ENCODE measurements around the gene SRR.

The SRR gene

DNA sequence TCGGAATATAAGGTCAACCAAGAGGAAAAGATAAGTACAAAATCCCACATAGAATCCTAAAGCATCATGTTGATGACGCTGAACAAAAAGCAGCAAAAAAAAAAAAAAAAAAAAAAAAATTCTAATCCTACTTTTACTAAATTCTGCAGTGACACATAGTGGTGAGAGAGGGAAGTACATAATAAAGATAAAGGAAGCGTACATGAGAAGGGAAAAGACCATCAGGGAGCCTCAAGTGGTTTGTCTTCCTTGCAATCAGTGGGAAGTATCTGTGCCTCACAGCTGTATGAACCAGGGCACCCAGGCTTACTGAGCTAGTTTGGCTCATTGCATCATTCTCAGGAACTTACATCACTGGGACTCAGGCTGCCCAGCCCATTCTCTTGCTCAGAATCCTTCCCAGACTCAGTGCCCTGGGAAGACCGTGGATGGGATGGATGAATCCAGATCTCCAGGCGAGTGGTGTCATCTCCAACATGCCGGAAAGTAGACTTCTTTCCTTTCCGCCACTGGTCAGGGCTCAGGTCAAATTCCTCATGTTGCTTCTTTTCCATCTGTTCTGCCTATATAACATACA lies 21.4 kb upstream of the SRR start:
- TF ChIP-seq TAF1 (IDR thresholded peaks at IDR 0.05; ENCODE audit: borderline replicate concordance, insufficient read depth, low read length) (no peak), SIN3A (IDR thresholded peaks at IDR 0.05; ENCODE audit: borderline replicate concordance, insufficient read depth, low read length) (no peak), POLR2AphosphoS5 (IDR thresholded peaks at IDR 0.05; ENCODE audit: low read depth, low read length) (no peak), FOXP2 (optimal IDR thresholded peaks at IDR 0.05; ENCODE audit: borderline replicate concordance, extremely low read depth, extremely low read length, insufficient read depth) (no peak)
- TF ChIP-seq, protein P1, sequence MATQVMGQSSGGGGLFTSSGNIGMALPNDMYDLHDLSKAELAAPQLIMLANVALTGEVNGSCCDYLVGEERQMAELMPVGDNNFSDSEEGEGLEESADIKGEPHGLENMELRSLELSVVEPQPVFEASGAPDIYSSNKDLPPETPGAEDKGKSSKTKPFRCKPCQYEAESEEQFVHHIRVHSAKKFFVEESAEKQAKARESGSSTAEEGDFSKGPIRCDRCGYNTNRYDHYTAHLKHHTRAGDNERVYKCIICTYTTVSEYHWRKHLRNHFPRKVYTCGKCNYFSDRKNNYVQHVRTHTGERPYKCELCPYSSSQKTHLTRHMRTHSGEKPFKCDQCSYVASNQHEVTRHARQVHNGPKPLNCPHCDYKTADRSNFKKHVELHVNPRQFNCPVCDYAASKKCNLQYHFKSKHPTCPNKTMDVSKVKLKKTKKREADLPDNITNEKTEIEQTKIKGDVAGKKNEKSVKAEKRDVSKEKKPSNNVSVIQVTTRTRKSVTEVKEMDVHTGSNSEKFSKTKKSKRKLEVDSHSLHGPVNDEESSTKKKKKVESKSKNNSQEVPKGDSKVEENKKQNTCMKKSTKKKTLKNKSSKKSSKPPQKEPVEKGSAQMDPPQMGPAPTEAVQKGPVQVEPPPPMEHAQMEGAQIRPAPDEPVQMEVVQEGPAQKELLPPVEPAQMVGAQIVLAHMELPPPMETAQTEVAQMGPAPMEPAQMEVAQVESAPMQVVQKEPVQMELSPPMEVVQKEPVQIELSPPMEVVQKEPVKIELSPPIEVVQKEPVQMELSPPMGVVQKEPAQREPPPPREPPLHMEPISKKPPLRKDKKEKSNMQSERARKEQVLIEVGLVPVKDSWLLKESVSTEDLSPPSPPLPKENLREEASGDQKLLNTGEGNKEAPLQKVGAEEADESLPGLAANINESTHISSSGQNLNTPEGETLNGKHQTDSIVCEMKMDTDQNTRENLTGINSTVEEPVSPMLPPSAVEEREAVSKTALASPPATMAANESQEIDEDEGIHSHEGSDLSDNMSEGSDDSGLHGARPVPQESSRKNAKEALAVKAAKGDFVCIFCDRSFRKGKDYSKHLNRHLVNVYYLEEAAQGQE (IDR thresholded peaks at IDR 0.05; ENCODE audit: insufficient read depth in 1 of 2, low read depth in 2 of 2, low read length in 2 of 2): no peak

DNA sequence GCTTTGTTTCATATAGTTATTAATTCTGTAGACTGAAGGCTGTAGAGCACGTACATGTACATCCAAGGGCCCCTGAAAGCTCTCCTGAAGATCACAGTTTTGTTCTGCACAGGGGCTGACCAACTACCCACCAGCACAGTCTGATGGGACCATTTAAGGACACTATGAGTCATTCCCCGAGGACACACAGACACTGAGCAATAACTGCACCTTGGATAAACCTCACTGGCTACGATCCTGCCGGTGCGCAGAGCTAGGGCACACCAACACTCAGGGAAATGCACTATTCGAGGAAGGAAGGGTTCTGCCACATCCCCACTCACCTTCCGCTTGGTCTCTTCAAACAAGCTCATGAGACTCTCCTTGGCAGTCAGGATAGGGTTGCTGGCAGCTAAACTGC lies 20.4 kb upstream of the SRR start:
- no peak for TF ChIP-seq POLR2AphosphoS5 (IDR thresholded peaks at IDR 0.05; ENCODE audit: low read depth, low read length)
- TF ChIP-seq FOXP2 (optimal IDR thresholded peaks at IDR 0.05; ENCODE audit: borderline replicate concordance, extremely low read depth, extremely low read length, insufficient read depth): no peak
- no peak for TF ChIP-seq TAF1 (IDR thresholded peaks at IDR 0.05; ENCODE audit: borderline replicate concordance, insufficient read depth, low read length)
- TF ChIP-seq, protein P1 (IDR thresholded peaks at IDR 0.05; ENCODE audit: insufficient read depth in 1 of 2, low read depth in 2 of 2, low read length in 2 of 2): no peak
- no peak for TF ChIP-seq SIN3A (IDR thresholded peaks at IDR 0.05; ENCODE audit: borderline replicate concordance, insufficient read depth, low read length)

DNA sequence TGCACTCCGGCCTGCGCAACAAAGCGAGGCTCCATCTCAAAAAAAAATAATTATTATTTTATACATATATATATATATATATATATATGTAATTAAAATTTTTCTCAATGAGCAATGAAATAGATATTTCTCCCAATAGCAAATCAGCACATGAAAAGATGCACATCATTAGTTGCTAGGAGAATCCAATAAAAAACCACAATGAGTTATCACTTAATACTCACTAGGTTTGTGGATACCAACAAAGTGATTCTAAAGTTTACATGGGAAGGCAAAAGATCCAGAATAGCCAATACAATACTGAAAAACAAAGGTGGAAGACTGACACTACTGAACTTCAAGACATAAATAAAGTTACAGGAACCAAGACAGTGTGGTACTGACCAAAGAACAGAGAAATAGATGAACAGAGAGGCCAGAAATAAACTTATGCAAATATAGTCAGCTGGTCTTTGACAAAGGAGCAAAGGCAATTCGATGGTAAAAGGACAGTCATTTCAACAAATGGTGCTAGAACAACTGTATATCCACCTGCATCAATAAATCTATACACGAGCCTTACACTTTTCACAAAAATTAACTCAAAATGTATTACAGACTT lies 13.8 kb upstream of the SRR start:
- TF ChIP-seq, protein P1 (IDR thresholded peaks at IDR 0.05; ENCODE audit: insufficient read depth in 1 of 2, low read depth in 2 of 2, low read length in 2 of 2): no peak
- TF ChIP-seq TAF1 (IDR thresholded peaks at IDR 0.05; ENCODE audit: borderline replicate concordance, insufficient read depth, low read length): no peak
- no peak for TF ChIP-seq SIN3A (IDR thresholded peaks at IDR 0.05; ENCODE audit: borderline replicate concordance, insufficient read depth, low read length)
- TF ChIP-seq POLR2AphosphoS5 (IDR thresholded peaks at IDR 0.05; ENCODE audit: low read depth, low read length): no peak

DNA sequence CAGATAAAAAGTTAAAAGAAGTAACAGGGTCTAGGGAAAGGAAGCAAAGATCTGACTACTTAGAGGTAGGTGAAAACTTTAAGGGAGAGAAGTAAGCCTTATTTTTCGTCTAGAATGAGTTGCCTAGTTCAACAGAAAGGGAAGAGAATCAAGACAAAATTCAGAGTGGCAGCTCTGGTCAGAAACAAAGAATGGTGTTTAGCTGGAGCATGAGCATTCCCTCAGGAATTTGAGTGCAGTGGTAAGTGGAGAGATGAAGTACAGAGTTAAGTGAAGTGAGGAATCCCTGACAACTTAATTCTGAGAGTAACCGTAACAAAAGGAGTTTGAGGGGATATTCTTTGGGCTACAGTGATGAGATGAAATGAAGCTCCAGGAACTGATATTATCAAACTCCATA lies 11.7 kb upstream of the SRR start:
- TF ChIP-seq SIN3A (IDR thresholded peaks at IDR 0.05; ENCODE audit: borderline replicate concordance, insufficient read depth, low read length): no peak
- TF ChIP-seq POLR2AphosphoS5 (IDR thresholded peaks at IDR 0.05; ENCODE audit: low read depth, low read length): no peak
- TF ChIP-seq, protein P1 (IDR thresholded peaks at IDR 0.05; ENCODE audit: insufficient read depth in 1 of 2, low read depth in 2 of 2, low read length in 2 of 2): no peak
- no peak for TF ChIP-seq TAF1 (IDR thresholded peaks at IDR 0.05; ENCODE audit: borderline replicate concordance, insufficient read depth, low read length)
- no peak for TF ChIP-seq FOXP2 (optimal IDR thresholded peaks at IDR 0.05; ENCODE audit: borderline replicate concordance, extremely low read depth, extremely low read length, insufficient read depth)

Measured in PFSK-1 (cell line).